OCI-LY1 (cell line): ENCODE results near the gene ATXN7L1.

Experiments
- H2AFZ ChIP-seq: fragments of 200-600 bp; sonication (generic), shearing (Covaris generic); 2 replicates; pipeline ENCODE4 v1.6.0; 2014; ENCODE audit warnings: antibody characterized with exemption, mild to moderate bottlenecking, low read length
- H3F3A ChIP-seq: fragments of 200-600 bp; sonication (generic), shearing (Covaris generic); 2 replicates; pipeline ENCODE4 v1.6.0; 2014; ENCODE audit warnings: mild to moderate bottlenecking, antibody characterized with exemption, low read length, moderate library complexity; ENCODE audit not compliant: insufficient read depth
- H3K27ac ChIP-seq: fragments of 200-600 bp; sonication (generic); 2 replicates; pipeline ENCODE4 v1.5.1; 2014; ENCODE audit warnings: low read length, mixed run types, mild to moderate bottlenecking, low read depth; ENCODE audit not compliant: poor library complexity, severe bottlenecking
- H3K27me3 ChIP-seq: fragments of 200-600 bp; sonication (generic); 2 replicates; pipeline ENCODE4 v1.6.0; 2014; ENCODE audit warnings: antibody characterized with exemption, mild to moderate bottlenecking, low read length, moderate library complexity; ENCODE audit not compliant: insufficient read depth
- H3K36me3 ChIP-seq: fragments of 200-600 bp; sonication (generic); 2 replicates; pipeline ENCODE4 v1.6.1; 2014; ENCODE audit warnings: mild to moderate bottlenecking, antibody characterized with exemption, low read length, moderate library complexity, mixed read lengths; ENCODE audit not compliant: insufficient read depth
- H3K4me1 ChIP-seq: fragments of 200-600 bp; sonication (generic); 2 replicates; pipeline ENCODE4 v1.5.1; 2014; ENCODE audit warnings: mild to moderate bottlenecking, low read length, moderate library complexity; ENCODE audit not compliant: insufficient read depth, severe bottlenecking
- H3K4me2 ChIP-seq: fragments of 200-600 bp; sonication (generic), shearing (Covaris generic); 2 replicates; pipeline ENCODE4 v1.6.1; 2014; ENCODE audit warnings: low read length
- H3K4me3 ChIP-seq: fragments of 200-600 bp; sonication (generic); 2 replicates; pipeline ENCODE4 v1.5.1; 2014; ENCODE audit warnings: low read length, low read depth, mild to moderate bottlenecking, mixed read lengths; ENCODE audit not compliant: poor library complexity, severe bottlenecking
- H3K79me2 ChIP-seq: fragments of 200-600 bp; shearing (Covaris generic); 2 replicates; pipeline ENCODE4 v1.6.1; 2016; ENCODE audit warnings: mixed run types, low read length, mixed read lengths; ENCODE audit not compliant: insufficient read depth
- H3K9ac ChIP-seq: fragments of 200-600 bp; sonication (generic), shearing (Covaris generic); 2 replicates; pipeline ENCODE4 v1.6.1; 2014; ENCODE audit warnings: mild to moderate bottlenecking, low read length, mixed read lengths
- H3K9me2 ChIP-seq: fragments of 200-600 bp; sonication (generic), shearing (Covaris generic); 2 replicates; pipeline ENCODE4 v1.6.1; 2014; ENCODE audit warnings: low read depth, mild to moderate bottlenecking, low read length, mixed read lengths
- H3K9me3 ChIP-seq: fragments of 200-600 bp; shearing (Covaris generic); 2 replicates; pipeline ENCODE4 v1.6.1; 2014; ENCODE audit warnings: low read length, mixed read lengths
- H4K20me1 ChIP-seq: fragments of 200-600 bp; sonication (generic), shearing (Covaris generic); 2 replicates; pipeline ENCODE4 v1.6.0; 2016; ENCODE audit warnings: mild to moderate bottlenecking, low read length; ENCODE audit not compliant: insufficient read depth
- EZH2 ChIP-seq: fragments of 200-600 bp; sonication (generic), shearing (Covaris generic); IDR thresholded peaks from 2 replicates; pipeline ENCODE4 v1.8.0; 2017; ENCODE audit warnings: borderline replicate concordance, mixed run types, mild to moderate bottlenecking, antibody characterized with exemption, low read length, moderate library complexity, mixed read lengths
- TF ChIP-seq, protein P1 (sequence below): fragments of 200-600 bp; sonication (generic), shearing (Covaris generic); IDR thresholded peaks from 2 replicates; pipeline ENCODE4 v1.5.1; 2017; ENCODE audit warnings: mild to moderate bottlenecking, antibody characterized with exemption, low read length, moderate library complexity, mixed read lengths

Gene ATXN7L1

GRCh38 chr7:105800442-105800841 is 76.0 kb downstream of the ATXN7L1 start:
- Histone ChIP-seq H3K27me3 (peaks cover 13% of the 10 kb centered on the region), H3K9ac (no peak overlapping the region), H2AFZ (no peak overlapping the region), H3K4me1 (no peaks in the 10 kb centered on the region), H3K79me2 (no peaks in the 10 kb centered on the region), H3K9me3 (no peaks in the 10 kb centered on the region), H3K4me2 (no peak overlapping the region), H3K4me3 (no peak overlapping the region), H3K27ac (no peak overlapping the region), H3F3A (no peaks in the 10 kb centered on the region), H3K9me2 (no peaks in the 10 kb centered on the region), H3K36me3 (no peaks in the 10 kb centered on the region), H4K20me1 (no peaks in the 10 kb centered on the region)
- TF ChIP-seq EZH2 = no peak
- TF ChIP-seq, protein P1, sequence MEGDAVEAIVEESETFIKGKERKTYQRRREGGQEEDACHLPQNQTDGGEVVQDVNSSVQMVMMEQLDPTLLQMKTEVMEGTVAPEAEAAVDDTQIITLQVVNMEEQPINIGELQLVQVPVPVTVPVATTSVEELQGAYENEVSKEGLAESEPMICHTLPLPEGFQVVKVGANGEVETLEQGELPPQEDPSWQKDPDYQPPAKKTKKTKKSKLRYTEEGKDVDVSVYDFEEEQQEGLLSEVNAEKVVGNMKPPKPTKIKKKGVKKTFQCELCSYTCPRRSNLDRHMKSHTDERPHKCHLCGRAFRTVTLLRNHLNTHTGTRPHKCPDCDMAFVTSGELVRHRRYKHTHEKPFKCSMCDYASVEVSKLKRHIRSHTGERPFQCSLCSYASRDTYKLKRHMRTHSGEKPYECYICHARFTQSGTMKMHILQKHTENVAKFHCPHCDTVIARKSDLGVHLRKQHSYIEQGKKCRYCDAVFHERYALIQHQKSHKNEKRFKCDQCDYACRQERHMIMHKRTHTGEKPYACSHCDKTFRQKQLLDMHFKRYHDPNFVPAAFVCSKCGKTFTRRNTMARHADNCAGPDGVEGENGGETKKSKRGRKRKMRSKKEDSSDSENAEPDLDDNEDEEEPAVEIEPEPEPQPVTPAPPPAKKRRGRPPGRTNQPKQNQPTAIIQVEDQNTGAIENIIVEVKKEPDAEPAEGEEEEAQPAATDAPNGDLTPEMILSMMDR = no peak

GRCh38 chr7:105799677-105800076 is 76.7 kb downstream of the ATXN7L1 start:
- no peaks in the 10 kb centered on the region for H4K20me1 ChIP-seq
- H3K9ac ChIP-seq = no peak overlapping the region
- no peaks in the 10 kb centered on the region for H3K79me2 ChIP-seq
- no peaks in the 10 kb centered on the region for H3K36me3 ChIP-seq
- TF ChIP-seq, protein P1 = no peak
- TF ChIP-seq EZH2 = no peak
- H3K27me3 ChIP-seq = peaks cover 6% of the 10 kb centered on the region; the same call in 1 of the 2 replicates
- H3K27ac ChIP-seq = no peak overlapping the region
- H3F3A ChIP-seq = no peaks in the 10 kb centered on the region
- no peaks in the 10 kb centered on the region for H3K9me3 ChIP-seq
- no peak overlapping the region for H2AFZ ChIP-seq
- no peak overlapping the region for H3K4me2 ChIP-seq
- no peaks in the 10 kb centered on the region for H3K9me2 ChIP-seq
- H3K4me1 ChIP-seq = no peaks in the 10 kb centered on the region
- no peak overlapping the region for H3K4me3 ChIP-seq

GRCh38 chr7:105799006-105799405 is 77.4 kb downstream of the ATXN7L1 start:
- Histone ChIP-seq H3K9me2 (no peaks in the 10 kb centered on the region), H3K79me2 (no peaks in the 10 kb centered on the region), H3K36me3 (no peaks in the 10 kb centered on the region), H3K27ac (no peak overlapping the region), H3K4me2 (no peak overlapping the region), H3K4me1 (no peaks in the 10 kb centered on the region), H3K9ac (no peak overlapping the region), H3F3A (no peaks in the 10 kb centered on the region), H3K4me3 (no peak overlapping the region), H2AFZ (no peak overlapping the region), H4K20me1 (no peaks in the 10 kb centered on the region), H3K9me3 (no peaks in the 10 kb centered on the region), H3K27me3 (peaks cover 4% of the 10 kb centered on the region; the same call in 1 of the 2 replicates)
- TF ChIP-seq, protein P1 = no peak
- TF ChIP-seq EZH2 = no peak
